PC-9 (cell line): ENCODE results near the gene BOK. TPM values are rescaled to one million over a fixed set of nuclear protein-coding genes. Genes with fewer than 3 reads are reported as not detected.

Experiments
- BruUV-seq: library from RNA; stranded (reverse); fragments of 400-500 nt; replicated peaks from 2 replicates; lab custom pipeline; 2021; lab: Mats Ljungman, UMichigan
- CTCF ChIA-PET: fragments of 300-600 bp; sonication (Branson Sonifier 250); formaldehyde crosslinking; loops from one replicate; lab custom pipeline; 2022; ENCODE audit warnings: antibody characterized with exemption; lab: Charles Lee
- POLR2A ChIA-PET: fragments of 300-600 bp; sonication (Branson Sonifier 250); formaldehyde crosslinking; loops from one replicate; lab custom pipeline; 2022; ENCODE audit warnings: antibody characterized with exemption; ENCODE audit not compliant: unreplicated experiment; lab: Charles Lee
- DNase-seq, 2 experiments: peaks; one replicate each; pipeline versions ENCODE4 v3.0.0 to v3.0.0-alpha.2; 2015 to 2022; ENCODE audit warnings: mixed read lengths in 1 of 2
- H2AFZ ChIP-seq: fragments of 200-600 bp; sonication (generic); 2 replicates; pipeline ENCODE4 v1.8.1; 2017; ENCODE audit warnings: antibody characterized with exemption
- H3F3A ChIP-seq: fragments of 200-600 bp; sonication (generic); 2 replicates; pipeline ENCODE4 v1.8.1; 2017; ENCODE audit warnings: antibody characterized with exemption, mild to moderate bottlenecking, low read depth; ENCODE audit not compliant: insufficient read depth
- H3K27ac ChIP-seq: fragments of 200-600 bp; sonication (generic); 2 replicates; pipeline ENCODE4 v1.6.1; 2016; ENCODE audit warnings: mixed run types
- H3K27me3 ChIP-seq: fragments of 200-600 bp; sonication (generic); 2 replicates; pipeline ENCODE4 v1.6.1; 2016; ENCODE audit warnings: low read depth, mixed run types; ENCODE audit not compliant: insufficient read depth
- H3K36me3 ChIP-seq: fragments of 200-600 bp; sonication (generic); 2 replicates; pipeline ENCODE4 v1.6.1; 2016; ENCODE audit warnings: low read depth, mixed run types
- H3K4me1 ChIP-seq: fragments of 200-600 bp; sonication (generic); replicated peaks from 2 replicates; pipeline ENCODE4 v1.6.1; 2016; ENCODE audit warnings: mixed run types; ENCODE audit not compliant: insufficient read depth
- H3K4me2 ChIP-seq: fragments of 200-600 bp; sonication (generic); 2 replicates; pipeline ENCODE4 v1.6.1; 2017; ENCODE audit warnings: mixed run types
- H3K4me3 ChIP-seq: fragments of 200-600 bp; sonication (generic); 2 replicates; pipeline ENCODE4 v1.6.1; 2016; ENCODE audit warnings: mixed run types
- H3K79me2 ChIP-seq: fragments of 200-600 bp; sonication (generic); 2 replicates; pipeline ENCODE4 v1.6.1; 2017; ENCODE audit warnings: low read depth, mixed run types
- H3K9me2 ChIP-seq: fragments of 200-600 bp; sonication (generic); 2 replicates; pipeline ENCODE4 v1.8.1; 2017; ENCODE audit warnings: mild to moderate bottlenecking; ENCODE audit not compliant: insufficient read depth
- H3K9me3 ChIP-seq: fragments of 200-600 bp; sonication (generic); 2 replicates; pipeline ENCODE4 v1.8.1; 2016; ENCODE audit warnings: low read depth; ENCODE audit not compliant: insufficient read depth
- H4K20me1 ChIP-seq: fragments of 200-600 bp; sonication (generic); 2 replicates; pipeline ENCODE4 v1.8.1; 2017; ENCODE audit not compliant: insufficient read depth
- EZH2 ChIP-seq: fragments of 200-600 bp; sonication (generic); IDR thresholded peaks from 2 replicates; pipeline ENCODE4 v1.8.0; 2017; ENCODE audit warnings: antibody characterized with exemption, low read depth
- intact Hi-C: fragments of 100-400 bp; cut with micrococcal nuclease; formaldehyde crosslinking; loops from one replicate; pipeline ENCODE4 v1.10.0; 2022; ENCODE audit not compliant: unreplicated experiment
- total RNA-seq: library from RNA; stranded (reverse); gene quantifications from 2 replicates; pipeline ENCODE4 v1.2.3, GENCODE V29; 2021
- TF ChIP-seq, protein P1 (sequence below): fragments of 200-600 bp; sonication (generic); conservative IDR thresholded peaks from 2 replicates; pipeline ENCODE4 v1.6.1; 2017; ENCODE audit warnings: mixed run types, antibody characterized with exemption, mild to moderate bottlenecking, moderate library complexity

Gene BOK
- total RNA-seq, 1 experiment from 2014 or later, result 72.8 TPM

DNA sequence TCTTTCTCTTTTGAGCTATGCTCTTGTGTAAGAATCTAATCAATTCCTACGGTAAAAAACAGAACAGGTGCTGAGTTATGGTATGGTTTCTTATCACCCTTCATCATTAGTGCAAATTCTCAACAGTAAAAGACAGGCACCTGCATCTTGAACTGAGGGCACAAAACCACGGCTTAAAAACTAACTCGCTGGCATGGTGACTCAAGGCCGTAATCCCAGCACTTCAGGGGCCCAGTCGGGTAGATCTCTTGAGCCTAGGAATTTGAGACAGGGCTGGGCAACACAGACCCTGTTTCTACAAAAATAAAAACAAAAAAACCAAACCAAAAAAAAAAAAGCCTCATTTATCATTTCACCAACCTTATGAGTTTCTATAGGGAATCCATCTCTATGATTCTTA lies 45.1 kb downstream of the BOK start:
- Histone ChIP-seq H3K79me2 (no peaks in the 10 kb centered on the region), H3K4me3 (no peak overlapping the region), H3K9me2 (no peaks in the 10 kb centered on the region), H3K4me1 (no peaks in the 10 kb centered on the region), H3K9me3 (no peaks in the 10 kb centered on the region), H3K27me3 (no peaks in the 10 kb centered on the region), H3F3A (peaks cover 5% of the 10 kb centered on the region; the same call in 1 of the 2 replicates), H3K4me2 (no peak overlapping the region), H3K36me3 (no peaks in the 10 kb centered on the region), H2AFZ (no peak overlapping the region), H3K27ac (no peak overlapping the region), H4K20me1 (peaks cover 11% of the 10 kb centered on the region)
- intact Hi-C loops, result no loop called here
- TF ChIP-seq, protein P1, sequence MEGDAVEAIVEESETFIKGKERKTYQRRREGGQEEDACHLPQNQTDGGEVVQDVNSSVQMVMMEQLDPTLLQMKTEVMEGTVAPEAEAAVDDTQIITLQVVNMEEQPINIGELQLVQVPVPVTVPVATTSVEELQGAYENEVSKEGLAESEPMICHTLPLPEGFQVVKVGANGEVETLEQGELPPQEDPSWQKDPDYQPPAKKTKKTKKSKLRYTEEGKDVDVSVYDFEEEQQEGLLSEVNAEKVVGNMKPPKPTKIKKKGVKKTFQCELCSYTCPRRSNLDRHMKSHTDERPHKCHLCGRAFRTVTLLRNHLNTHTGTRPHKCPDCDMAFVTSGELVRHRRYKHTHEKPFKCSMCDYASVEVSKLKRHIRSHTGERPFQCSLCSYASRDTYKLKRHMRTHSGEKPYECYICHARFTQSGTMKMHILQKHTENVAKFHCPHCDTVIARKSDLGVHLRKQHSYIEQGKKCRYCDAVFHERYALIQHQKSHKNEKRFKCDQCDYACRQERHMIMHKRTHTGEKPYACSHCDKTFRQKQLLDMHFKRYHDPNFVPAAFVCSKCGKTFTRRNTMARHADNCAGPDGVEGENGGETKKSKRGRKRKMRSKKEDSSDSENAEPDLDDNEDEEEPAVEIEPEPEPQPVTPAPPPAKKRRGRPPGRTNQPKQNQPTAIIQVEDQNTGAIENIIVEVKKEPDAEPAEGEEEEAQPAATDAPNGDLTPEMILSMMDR, result no peak
- TF ChIP-seq EZH2, result no peak
- no TSS peak for BruUV-seq
- ChIA-PET POLR2A (no interaction called here), CTCF (no interaction called here)
- no peak for DNase-seq

DNA sequence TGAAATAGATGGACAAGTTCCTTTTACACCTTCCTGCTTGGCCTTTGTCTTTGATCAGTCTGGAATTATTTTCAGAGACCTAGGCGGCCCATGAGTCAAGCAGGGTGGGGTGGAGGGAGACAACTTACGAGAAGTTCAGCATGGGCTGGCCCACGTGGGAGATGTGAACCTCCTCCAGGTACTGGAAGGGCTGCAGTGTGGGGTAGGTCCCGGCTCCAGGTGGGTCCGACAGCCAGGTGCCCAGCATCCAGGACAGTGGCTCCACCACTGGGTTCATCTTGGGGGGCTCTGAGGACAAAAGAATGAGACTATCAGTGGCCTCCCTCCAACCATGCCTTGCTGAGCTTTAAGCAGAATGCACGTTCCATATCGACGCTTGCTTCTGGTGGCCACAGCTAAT lies 47.6 kb downstream of the BOK start:
- ChIA-PET POLR2A (no interaction called here), CTCF (no interaction called here)
- DNase-seq, result no peak
- Histone ChIP-seq H4K20me1 (peaks cover 8% of the 10 kb centered on the region; the same call in 1 of the 2 replicates), H3F3A (no peaks in the 10 kb centered on the region; the same call in 1 of the 2 replicates), H3K9me3 (no peaks in the 10 kb centered on the region), H3K4me3 (no peak overlapping the region), H3K36me3 (no peaks in the 10 kb centered on the region), H3K27me3 (no peaks in the 10 kb centered on the region), H3K79me2 (peaks cover 6% of the 10 kb centered on the region; the same call in 1 of the 2 replicates), H3K27ac (no peak overlapping the region), H2AFZ (no peak overlapping the region), H3K4me2 (no peak overlapping the region), H3K4me1 (no peaks in the 10 kb centered on the region), H3K9me2 (no peaks in the 10 kb centered on the region)
- TF ChIP-seq EZH2, result no peak
- TF ChIP-seq, protein P1, result no peak
- no TSS peak for BruUV-seq
- intact Hi-C loops, result no loop called here

DNA sequence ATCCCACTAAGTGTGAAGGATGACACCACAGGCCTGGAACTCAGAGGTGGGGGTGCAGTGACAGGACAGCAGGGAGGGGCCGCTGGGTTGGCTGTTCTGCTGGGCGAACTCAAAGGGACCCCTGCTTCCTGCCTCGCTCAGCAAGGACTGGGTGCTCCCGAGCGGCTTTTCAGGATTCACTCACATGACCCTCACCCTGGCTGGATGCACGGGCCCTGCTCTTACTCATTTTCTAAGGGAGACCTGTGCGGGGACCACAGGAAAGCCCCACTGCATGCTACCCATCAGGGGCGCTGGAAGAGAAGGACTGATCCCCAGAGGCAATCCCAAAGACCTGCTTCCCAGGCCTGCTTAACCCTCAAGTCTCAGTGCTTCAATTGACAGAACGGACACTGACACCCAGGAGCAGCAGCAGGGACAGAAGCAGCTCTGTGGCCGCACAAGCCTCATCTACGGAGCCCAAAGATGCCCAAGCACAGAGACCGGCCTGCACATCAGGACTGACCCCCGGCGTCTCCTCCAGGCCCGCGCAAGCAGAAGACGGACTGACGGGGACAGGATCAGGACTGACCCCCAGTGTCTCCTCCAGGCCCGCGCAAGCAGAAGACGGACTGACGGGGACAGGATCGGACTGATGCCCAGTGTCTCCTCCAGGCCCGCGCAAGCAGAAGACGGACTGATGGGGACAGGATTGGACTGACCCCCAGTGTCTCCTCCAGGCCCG lies 48.8 kb downstream of the BOK start:
- intact Hi-C loops, result no loop called here
- ChIA-PET POLR2A (no interaction called here), CTCF (no interaction called here)
- Histone ChIP-seq H3K27me3 (no peaks in the 10 kb centered on the region), H2AFZ (no peak overlapping the region), H3K9me2 (no peaks in the 10 kb centered on the region), H4K20me1 (peaks cover 19% of the 10 kb centered on the region), H3K36me3 (no peaks in the 10 kb centered on the region), H3K4me2 (no peak overlapping the region), H3K4me1 (no peaks in the 10 kb centered on the region), H3F3A (no peaks in the 10 kb centered on the region; the same call in 1 of the 2 replicates), H3K79me2 (peaks cover 12% of the 10 kb centered on the region; the same call in 1 of the 2 replicates), H3K27ac (no peak overlapping the region), H3K9me3 (no peaks in the 10 kb centered on the region), H3K4me3 (no peak overlapping the region)
- no peak for TF ChIP-seq EZH2
- TF ChIP-seq, protein P1, result no peak
- BruUV-seq, result no TSS peak
- no peak for DNase-seq
